ENCODE data around the gene PPFIA1.

DNA sequence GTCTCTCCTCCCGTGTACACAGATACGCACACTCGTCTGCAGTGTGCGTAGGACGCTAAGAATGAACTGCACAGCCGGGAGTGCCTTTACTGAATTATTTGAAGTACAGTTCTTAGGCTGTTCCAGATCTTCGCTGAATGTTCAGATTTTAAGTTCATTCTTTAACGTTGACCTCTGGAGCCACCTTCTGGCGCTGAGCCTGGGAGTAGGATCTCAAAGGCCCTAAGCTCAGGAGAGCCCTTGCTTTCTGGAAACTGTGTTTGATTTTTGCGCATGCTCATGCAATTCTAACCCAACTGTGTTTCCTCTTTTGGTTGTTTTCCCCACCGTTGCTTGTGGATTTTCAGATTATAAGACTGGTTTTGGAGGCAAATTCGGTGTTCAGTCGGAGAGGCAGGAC lies 150.6 kb downstream of the PPFIA1 start:
- TF ChIP-seq, protein P1, sequence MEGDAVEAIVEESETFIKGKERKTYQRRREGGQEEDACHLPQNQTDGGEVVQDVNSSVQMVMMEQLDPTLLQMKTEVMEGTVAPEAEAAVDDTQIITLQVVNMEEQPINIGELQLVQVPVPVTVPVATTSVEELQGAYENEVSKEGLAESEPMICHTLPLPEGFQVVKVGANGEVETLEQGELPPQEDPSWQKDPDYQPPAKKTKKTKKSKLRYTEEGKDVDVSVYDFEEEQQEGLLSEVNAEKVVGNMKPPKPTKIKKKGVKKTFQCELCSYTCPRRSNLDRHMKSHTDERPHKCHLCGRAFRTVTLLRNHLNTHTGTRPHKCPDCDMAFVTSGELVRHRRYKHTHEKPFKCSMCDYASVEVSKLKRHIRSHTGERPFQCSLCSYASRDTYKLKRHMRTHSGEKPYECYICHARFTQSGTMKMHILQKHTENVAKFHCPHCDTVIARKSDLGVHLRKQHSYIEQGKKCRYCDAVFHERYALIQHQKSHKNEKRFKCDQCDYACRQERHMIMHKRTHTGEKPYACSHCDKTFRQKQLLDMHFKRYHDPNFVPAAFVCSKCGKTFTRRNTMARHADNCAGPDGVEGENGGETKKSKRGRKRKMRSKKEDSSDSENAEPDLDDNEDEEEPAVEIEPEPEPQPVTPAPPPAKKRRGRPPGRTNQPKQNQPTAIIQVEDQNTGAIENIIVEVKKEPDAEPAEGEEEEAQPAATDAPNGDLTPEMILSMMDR (IDR thresholded peaks at IDR 0.05): no peak
- TF ChIP-seq POLR2A (IDR thresholded peaks at IDR 0.05): no peak
